ENCODE measurements around the gene CRLF3.
A peak's percentile ranks its signal among the peaks of the same experiment; 100 is the strongest.
"Not testable (repeated sequence)": the region's sequence is repeated elsewhere in the genome, so short reads cannot be mapped to it uniquely, and the experiment has no call there.

Gene CRLF3

DNA sequence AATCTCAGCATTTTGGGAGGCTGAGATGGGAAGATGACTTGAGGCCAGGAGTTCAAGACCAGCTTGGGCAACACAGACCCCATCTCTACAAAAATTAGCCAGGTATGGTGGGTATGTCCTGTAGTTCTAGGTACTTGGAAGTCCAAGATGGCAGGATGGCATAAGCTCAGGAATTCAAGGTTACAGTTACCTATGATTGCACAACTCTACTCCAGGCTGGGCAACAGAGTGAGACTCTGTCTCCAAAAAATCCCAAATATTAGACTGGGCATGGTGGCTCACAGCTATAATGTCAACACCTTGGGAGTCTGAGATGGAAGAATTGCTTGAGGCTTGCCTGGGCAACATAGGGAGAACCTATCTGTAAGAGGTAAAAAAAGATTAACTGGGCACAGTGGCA lies 63.4 kb downstream of the CRLF3 start:
- TF ChIP-seq, protein P1, sequence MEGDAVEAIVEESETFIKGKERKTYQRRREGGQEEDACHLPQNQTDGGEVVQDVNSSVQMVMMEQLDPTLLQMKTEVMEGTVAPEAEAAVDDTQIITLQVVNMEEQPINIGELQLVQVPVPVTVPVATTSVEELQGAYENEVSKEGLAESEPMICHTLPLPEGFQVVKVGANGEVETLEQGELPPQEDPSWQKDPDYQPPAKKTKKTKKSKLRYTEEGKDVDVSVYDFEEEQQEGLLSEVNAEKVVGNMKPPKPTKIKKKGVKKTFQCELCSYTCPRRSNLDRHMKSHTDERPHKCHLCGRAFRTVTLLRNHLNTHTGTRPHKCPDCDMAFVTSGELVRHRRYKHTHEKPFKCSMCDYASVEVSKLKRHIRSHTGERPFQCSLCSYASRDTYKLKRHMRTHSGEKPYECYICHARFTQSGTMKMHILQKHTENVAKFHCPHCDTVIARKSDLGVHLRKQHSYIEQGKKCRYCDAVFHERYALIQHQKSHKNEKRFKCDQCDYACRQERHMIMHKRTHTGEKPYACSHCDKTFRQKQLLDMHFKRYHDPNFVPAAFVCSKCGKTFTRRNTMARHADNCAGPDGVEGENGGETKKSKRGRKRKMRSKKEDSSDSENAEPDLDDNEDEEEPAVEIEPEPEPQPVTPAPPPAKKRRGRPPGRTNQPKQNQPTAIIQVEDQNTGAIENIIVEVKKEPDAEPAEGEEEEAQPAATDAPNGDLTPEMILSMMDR (IDR thresholded peaks at IDR 0.05; ENCODE audit: low read depth, low read length), result no peak
- Histone ChIP-seq H3K4me3 (ENCODE audit: low read depth, low read length) (no peak overlapping the region), H3K27ac (no peak overlapping the region), H3K9me3 (ENCODE audit: severe bottlenecking) (no peaks in the 10 kb centered on the region), H3K36me3 (peaks cover 29% of the 10 kb centered on the region), H3K27me3 (ENCODE audit: insufficient read depth, low read depth, severe bottlenecking) (no peaks in the 10 kb centered on the region)
- DNase-seq, result no peak

DNA sequence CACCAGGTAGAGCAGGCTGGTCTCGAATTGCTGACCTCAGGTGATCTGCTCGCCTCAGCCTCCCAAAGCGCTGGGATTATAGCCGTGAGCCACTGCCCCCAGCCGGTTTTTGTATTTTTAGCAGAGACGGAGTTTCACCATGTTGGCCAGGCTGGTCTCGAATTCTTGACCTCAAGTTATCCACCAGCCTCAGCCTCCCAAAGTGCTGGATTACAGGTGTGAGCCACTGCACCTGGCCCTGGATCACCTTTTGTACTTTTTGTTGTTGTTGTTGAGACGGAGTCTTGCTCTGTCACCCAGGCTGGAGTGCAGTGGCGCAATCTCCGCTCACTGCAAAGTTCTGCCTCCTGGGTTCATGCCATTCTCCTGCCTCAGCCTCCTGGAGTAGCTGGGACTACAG lies 71.2 kb downstream of the CRLF3 start:
- peaks cover 31% of the 10 kb centered on the region for H3K36me3 ChIP-seq
- H3K9me3 ChIP-seq (ENCODE audit: severe bottlenecking); H3K27me3 ChIP-seq (ENCODE audit: insufficient read depth, low read depth, severe bottlenecking); H3K27ac ChIP-seq; DNase-seq; H3K4me3 ChIP-seq (ENCODE audit: low read depth, low read length): not testable (repeated sequence)

DNA sequence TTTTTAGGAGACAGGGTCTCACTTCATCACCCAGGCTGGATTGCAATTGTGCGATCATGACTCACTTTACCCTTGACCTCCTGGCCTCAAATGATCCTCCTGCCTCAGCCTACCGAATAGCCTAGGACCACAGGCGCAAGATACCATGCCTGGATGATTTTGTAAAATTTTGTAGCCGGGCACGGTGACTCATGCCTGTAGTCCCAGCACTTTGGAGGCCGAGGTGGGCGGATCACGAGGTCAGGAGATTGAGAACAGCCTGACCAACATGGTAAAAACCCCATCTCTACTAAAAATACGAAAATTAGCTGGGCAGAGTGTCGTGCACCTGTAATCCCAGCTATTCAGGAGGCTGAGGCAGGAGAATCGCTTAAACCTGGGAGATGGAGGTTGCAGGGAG lies 73.5 kb downstream of the CRLF3 start:
- not testable (repeated sequence) for H3K27ac ChIP-seq; H3K27me3 ChIP-seq (ENCODE audit: insufficient read depth, low read depth, severe bottlenecking); H3K4me3 ChIP-seq (ENCODE audit: low read depth, low read length); H3K9me3 ChIP-seq (ENCODE audit: severe bottlenecking); DNase-seq
- peaks cover 36% of the 10 kb centered on the region for H3K36me3 ChIP-seq

DNA sequence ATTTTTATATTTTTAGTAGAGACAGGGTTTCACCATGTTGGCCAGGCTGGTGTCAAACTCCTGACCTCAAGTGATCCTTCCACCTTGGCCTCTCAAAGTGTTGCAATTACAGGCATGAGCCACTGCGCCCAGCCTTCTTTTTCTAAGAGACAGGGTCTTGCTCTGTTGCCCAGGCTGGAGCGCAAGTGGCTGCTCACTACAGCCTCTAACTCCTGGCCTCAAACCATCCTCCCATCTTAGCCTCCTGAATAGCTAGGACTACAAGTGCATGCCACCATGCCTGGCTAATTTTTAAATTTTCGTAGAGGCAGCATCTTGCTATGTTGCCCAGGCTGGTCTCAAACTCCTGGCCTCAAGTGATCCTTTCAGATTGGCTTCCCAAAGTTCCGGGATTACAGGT lies 76.9 kb downstream of the CRLF3 start:
- H3K36me3 ChIP-seq, result peaks cover 28% of the 10 kb centered on the region

DNA sequence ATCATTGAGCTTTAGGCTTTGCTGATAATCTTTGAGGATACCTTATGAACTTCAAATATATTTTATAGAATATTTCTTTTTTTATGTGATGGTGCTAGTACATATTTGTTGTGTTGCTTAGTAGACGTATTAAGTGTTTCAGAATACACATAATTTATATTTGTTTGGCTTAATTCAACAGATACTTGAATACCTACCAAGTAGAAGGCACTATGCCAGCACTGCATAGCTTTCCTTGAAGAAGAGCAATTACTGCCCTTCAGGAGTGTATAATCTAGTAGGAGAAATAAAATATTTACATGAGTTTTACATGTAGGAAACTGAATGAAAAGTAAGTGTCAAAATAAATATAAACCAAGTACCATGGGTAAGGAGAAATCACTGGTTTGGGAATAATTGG lies 81.8 kb downstream of the CRLF3 start:
- not testable (repeated sequence) for H3K27me3 ChIP-seq (ENCODE audit: insufficient read depth, low read depth, severe bottlenecking); DNase-seq; H3K27ac ChIP-seq; H3K9me3 ChIP-seq (ENCODE audit: severe bottlenecking); H3K4me3 ChIP-seq (ENCODE audit: low read depth, low read length)
- H3K36me3 ChIP-seq, result peaks cover 12% of the 10 kb centered on the region

More for the DNA sequence above, 76.9 kb downstream of the CRLF3 start:
- DNase-seq; H3K27me3 ChIP-seq (ENCODE audit: insufficient read depth, low read depth, severe bottlenecking); H3K27ac ChIP-seq; H3K4me3 ChIP-seq (ENCODE audit: low read depth, low read length); H3K9me3 ChIP-seq (ENCODE audit: severe bottlenecking): not testable (repeated sequence)

DNA sequence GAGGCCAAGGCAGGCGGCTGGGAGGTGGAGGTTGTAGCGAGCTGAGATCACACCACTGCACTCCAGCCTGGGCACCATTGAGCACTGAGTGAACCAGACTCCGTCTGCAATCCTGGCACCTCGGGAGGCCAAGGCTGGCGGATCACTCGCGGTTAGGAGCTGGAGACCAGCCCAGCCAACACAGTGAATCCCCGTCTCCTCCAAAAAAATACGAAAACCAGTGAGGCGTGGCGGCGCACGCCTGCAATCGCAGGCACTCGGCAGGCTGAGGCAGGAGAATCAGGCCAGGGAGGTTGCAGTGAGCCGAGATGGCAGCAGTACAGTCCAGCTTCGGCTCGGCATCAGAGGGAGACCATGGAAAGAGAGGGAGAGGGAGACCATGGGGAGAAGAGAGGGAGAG lies 88.1 kb downstream of the CRLF3 start:
- Histone ChIP-seq H3K27ac (peak overlapping the region; percentile 57), H3K36me3 (peaks cover 16% of the 10 kb centered on the region)
- H3K4me3 ChIP-seq (ENCODE audit: low read depth, low read length); H3K9me3 ChIP-seq (ENCODE audit: severe bottlenecking); H3K27me3 ChIP-seq (ENCODE audit: insufficient read depth, low read depth, severe bottlenecking): not testable (repeated sequence)
- DNase-seq, result peak; percentile 0

DNA sequence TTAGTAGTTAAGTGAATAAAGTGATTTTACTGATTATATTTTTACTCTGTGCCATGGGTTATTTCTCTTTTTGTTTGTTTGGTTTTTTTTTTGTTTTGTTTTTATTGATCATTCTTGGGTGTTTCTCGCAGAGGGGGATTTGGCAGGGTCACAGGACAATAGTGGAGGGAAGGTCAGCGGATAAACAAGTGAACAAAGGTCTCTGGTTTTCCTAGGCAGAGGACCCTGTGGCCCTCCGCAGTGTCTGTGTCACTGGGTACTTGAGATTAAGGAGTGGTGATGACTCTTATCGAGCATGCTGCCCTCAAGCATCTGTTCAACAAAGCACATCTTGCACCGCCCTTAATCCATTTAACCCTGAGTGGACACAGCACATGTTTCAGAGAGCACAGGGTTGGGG lies 88.8 kb downstream of the CRLF3 start:
- not testable (repeated sequence) for H3K9me3 ChIP-seq (ENCODE audit: severe bottlenecking); H3K4me3 ChIP-seq (ENCODE audit: low read depth, low read length); H3K27me3 ChIP-seq (ENCODE audit: insufficient read depth, low read depth, severe bottlenecking)
- Histone ChIP-seq H3K36me3 (peaks cover 16% of the 10 kb centered on the region), H3K27ac (peak overlapping the region; percentile 61)
- peak; percentile 59 for DNase-seq

DNA sequence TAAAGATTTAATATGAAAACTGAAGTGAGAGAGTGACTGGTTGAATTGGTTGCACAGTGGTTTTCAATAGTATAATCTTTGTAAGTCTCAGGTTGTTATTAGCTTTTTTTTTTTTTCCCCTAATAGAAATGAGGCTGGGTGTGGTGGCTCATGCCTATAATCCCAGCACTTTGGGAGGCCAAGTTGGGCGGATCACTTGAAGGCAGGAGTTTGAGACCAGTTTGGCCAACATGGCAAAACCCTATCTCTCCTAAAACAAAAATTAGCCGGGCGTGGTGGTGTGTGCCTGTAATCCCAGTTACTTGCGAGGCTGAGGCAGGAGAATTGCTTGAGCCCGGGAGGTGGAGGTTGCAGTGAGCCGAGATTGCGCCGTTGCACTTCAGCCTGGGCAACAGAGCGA lies 89.3 kb downstream of the CRLF3 start:
- peak overlapping the region; percentile 61 for H3K27ac ChIP-seq
- H3K36me3 ChIP-seq, result peaks cover 16% of the 10 kb centered on the region
- DNase-seq, result peak; percentile 10
- H3K27me3 ChIP-seq (ENCODE audit: insufficient read depth, low read depth, severe bottlenecking); H3K9me3 ChIP-seq (ENCODE audit: severe bottlenecking); H3K4me3 ChIP-seq (ENCODE audit: low read depth, low read length): not testable (repeated sequence)

DNA sequence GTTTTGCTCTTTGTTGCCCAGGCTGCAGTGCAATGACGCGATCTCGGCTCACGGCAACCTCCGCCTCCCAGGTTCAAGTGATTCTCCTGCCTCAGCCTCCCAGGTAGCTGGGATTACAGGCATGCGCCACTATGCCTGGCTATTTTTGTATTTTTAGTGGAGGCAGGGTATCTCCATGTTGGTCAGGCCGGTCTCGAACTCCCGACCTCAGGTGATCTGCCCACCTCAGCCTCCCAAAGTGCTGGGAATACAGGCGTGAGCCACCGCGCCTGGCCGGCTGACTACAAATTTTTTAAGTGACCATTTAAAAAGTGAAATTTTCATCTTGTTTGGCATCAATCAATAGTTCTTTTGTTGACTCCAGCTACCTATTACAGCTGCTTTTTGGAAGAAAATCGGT lies 90.3 kb downstream of the CRLF3 start:
- H3K27me3 ChIP-seq (ENCODE audit: insufficient read depth, low read depth, severe bottlenecking); H3K4me3 ChIP-seq (ENCODE audit: low read depth, low read length): not testable (repeated sequence)
- peaks cover 16% of the 10 kb centered on the region for H3K36me3 ChIP-seq

More for the DNA sequence above, 90.3 kb downstream of the CRLF3 start:
- peak; percentile 3 for DNase-seq
- not testable (repeated sequence) for H3K9me3 ChIP-seq (ENCODE audit: severe bottlenecking); H3K27ac ChIP-seq

Measured in WERI-Rb-1 (cell line).